Umbilical cord (tissue), 2 donors: ENCODE results near the gene KCNQ2. TPM values are rescaled to one million over a fixed set of nuclear protein-coding genes. Genes with fewer than 3 reads are reported as not detected.

Source experiments
- DNase-seq: peaks from one replicate; pipeline ENCODE4 v3.0.0-alpha.2; 2015; ENCODE audit warnings: low spot score
- total RNA-seq: library from RNA; depleted of rRNA; stranded (reverse); fragments of >200 nt; gene quantifications from one replicate; pipeline ENCODE4 v1.2.3, GENCODE V29; 2014; ENCODE audit warnings: low replicate concordance; ENCODE audit not compliant: insufficient read depth

Gene KCNQ2
- total RNA-seq, 1 donor from 2014 or later = 0.96 TPM

DNA sequence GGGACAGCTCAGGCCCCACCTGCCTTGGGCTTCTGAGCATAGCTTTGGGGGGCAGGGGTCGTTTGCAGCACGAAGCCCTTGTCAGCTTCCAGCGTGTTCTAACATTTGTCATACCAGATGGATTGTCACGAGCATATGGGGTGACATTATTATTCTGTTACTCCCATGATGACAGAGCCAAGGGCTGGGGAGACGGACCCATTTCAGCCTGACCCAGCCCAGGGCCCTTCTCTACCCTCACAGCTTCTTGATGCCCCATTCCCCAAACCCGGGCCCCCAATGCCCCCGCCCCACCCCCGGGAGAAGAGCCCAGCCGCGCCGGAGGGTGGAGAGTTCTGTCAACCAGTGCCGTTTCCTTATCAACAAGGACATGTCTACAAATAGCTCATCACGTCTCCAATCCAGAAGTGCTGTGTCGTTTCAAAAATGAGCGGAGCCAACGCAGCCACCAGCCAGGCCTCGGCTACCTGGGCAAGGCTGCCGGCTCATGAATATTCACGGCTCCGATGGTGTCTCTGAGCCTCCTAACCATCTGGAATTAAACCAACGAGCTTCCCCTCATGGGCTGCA is 101.8 kb downstream of the KCNQ2 start:
- no peak for DNase-seq

DNA sequence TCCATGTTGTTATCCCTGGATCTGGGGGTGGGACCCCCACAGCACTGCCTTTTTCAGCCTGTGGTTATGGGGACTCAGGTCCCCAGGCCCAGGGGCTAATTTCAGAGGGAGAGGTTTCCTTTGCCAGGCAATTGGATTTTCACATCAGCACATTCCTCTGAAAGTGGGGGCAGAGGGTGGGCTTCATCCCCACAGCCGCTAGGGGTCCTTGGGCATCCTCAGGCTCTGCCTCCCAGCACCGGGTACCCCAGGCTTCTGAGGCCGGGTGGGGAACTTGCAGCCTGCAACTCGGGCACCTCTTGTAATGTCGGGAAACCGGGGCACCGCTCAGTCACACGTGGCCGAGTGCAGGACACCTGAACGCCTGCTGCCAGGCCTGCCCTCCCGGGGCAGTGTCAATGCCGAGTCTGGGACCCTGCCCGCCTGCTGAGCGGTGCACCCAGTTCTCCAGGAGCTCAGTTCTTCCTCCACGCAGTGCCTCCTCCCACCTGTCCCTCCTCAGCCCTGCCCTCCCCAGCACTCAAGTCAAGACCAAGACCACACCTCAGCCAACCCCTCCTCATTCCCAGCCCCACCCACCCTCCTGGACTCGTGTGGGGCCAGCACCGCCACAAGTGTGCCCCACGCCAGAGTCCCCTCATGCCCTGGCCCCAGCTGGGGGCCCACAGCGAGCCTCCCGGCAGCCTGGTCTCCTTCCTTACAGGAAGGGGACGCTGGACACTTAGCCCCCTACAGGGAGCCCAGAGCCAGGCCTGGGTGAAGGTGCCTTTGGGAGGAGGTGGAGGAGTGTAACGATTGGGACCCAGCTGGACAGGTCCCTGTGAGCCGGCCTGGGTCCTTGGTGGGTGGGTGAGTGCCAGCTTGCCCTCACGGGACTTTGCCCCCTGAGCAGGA is 102.5 kb downstream of the KCNQ2 start:
- DNase-seq = no peak

DNA sequence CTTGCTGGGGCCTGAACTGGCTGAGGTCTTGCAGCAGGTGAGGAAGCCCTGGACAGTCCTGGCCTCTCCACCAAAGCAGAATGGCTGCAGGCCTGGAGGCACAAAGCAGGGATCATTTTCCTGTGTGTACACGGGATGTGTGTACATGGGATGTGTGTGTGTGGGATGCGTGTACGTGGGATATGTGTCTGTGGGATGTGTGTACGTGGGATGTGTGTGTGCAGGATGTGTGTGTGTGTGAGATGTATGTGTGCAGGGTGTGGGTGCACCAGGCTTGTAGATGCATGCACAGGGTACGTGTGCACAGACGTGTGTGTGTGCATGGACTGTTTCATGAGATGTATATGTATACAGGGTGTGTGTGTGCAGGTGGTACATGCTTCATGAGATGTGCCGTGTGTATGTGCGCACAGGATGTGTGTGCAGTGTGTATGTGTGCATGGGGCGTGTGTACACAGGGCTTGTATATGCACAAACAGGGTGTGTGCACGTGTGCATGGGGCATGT is 103.4 kb downstream of the KCNQ2 start:
- DNase-seq = no peak

DNA sequence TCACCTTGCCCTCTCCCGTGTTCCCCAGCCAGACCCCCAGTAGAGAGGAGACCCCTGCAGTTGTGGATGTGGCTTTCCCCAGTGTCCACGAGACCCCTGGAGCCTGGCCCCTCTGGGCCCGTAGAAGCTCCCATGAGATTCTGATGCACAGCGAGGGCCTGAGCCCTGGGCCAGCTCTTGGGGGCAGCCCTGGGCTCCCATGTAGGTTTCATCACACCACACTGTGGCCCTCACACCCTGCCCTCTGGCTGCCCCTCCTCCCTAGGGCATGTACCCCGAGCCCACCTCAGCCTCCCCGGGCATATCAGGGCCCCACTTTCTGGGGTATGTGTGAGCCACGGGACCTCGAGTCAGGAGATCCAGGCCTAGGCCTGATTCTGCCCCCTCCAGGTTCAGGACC is 104.3 kb downstream of the KCNQ2 start:
- DNase-seq = no peak

DNA sequence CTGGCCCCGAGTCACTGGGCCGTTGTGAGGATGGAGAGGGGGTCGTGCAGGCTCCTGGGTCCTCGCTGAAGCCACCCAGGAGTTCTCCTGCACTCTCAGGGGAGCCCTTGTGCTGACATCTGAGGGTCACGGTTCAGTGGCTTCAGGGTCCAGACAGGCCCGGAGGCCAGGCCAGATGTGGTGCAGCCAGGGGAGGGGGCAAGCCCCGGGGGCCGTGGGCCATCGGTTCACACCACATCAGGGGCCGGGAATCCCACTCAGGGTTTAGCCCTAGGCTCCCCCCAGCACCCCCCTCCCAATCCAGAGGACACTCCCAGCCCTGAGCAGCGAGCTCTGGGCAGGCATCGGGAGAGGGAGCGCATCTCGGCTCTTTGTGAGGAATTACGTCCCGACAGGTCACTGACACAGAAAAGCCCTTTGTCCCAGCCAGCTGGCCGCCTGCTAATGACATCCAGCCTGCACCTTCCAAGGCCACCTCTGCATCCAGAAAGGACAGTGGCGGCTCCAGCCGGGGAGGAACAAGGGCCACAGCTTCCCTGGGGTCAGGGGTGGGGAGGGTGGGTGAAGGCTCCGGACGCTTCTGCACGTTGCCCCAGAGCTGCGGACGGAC is 104.9 kb downstream of the KCNQ2 start:
- no peak for DNase-seq

DNA sequence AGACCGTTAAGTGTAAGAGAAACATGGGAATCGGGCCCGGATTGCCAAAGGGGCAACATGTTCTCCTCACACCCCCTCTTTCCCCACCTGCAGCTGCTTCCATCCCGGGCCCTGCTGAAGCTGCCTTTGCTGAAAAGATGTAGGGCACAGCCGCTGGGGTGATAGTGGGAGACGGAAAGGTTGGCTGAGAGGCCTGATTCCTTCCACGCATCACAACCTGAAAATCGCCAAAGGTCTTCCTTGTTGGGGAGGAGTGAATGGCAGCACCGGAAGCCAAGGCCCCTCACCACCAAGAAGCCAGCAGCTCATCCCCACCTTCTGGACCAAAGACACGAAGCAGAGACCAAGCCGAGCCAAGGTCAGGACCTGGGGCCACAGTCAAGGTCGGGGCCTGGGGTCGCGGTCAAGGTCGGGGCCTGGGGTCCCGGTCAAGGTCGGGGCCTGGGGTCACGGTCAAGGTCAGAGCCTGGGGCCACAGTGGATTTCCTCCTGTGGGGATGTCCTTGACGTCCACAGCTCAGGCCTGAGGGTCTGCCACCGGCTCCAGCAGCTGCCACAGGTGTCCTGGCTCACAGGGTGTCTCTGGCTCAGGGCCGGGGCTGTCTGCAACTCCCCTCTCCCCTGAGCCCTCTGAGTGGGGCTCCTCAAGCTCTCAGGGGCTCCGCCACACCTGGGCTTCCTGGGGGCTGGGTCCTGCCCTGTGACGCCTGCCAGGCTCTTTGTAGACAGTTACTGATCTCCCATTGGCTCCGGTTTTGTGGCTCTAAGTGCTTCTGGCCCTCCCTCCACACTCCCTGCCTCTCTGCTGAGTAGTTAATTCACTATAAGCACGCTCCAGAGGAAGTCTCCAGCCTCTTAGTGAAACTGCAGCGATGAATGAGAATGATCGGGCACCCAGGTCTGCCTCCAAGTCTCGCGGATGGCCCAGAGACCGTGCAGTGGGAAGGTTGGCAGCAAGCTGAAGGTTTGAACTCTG is 105.8 kb downstream of the KCNQ2 start:
- DNase-seq = no peak

DNA sequence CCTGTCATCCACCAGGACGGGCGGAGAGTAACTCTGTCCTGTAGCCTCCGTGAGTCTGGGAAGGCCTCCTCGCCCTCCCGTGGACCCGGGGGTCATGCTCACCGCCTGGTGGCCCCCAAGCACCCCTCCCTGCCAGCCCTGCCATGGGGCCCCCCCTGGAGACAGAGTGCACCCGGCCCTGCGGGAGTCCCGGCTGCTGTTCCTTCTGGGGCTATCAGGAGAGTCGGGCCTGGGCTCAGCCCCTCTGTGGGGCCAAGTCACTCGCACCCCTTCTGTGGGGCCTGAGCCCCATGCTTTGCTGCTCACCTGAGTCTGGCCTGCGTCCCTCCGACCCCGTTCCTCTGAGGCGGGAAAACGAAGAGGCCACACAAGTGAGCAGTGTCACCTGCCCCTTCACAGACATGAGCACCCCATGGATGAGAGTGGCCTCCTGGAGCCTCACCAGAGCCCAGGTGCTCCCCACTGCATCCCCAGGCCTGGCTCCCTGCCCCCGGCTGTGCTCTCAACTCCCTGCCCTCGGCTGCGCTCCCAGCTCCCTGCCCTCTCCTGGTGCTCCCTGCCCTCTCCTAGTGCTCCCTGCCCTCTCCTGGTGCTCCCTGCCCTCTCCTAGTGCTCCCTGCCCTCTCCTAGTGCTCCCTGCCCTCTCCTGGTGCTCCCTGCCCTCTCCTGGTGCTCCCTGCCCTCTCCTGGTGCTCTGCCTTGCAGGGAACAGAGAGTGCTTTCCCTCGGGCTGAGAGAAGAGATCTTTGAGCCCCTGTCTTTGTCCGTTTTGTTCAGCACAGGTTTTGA is 106.7 kb downstream of the KCNQ2 start:
- DNase-seq = no peak

DNA sequence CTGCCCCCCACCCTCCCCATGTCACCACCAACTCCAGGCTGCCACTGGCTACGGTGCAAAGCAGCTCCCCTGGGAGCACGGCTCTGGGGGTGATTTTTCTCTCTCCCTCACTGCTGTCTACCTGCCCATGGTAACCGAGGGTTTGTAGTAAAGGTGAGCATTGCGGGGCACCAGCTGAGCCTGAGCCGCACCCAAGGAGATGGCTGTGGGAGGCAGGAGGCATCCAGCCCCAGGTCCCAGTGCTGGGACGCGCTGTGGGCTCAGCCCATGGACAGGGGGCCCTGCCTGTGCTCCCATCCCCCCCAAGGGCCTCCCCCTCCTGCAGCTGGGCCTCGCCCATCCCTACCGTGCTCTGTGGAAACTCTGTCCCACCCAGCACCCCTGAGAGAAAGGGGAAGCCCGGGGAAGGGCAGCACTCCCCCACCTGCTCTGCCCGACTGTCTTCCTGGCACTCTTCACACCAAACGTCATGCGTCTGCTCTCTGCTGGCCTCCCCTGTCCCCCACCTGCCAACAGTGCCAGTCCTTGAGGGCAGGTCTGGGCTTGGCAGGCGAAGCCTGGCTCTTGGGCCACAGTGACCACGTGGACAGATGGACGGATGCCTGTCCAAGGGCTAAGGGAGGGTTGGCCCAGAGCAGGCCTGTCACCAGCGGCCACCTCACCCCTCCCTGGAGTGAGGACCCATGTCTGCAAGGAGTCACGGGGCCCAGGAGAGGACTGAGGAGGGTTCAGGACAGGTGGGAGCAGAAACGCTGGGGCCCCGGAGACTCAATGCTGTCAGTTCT is 107.5 kb downstream of the KCNQ2 start:
- DNase-seq = no peak

DNA sequence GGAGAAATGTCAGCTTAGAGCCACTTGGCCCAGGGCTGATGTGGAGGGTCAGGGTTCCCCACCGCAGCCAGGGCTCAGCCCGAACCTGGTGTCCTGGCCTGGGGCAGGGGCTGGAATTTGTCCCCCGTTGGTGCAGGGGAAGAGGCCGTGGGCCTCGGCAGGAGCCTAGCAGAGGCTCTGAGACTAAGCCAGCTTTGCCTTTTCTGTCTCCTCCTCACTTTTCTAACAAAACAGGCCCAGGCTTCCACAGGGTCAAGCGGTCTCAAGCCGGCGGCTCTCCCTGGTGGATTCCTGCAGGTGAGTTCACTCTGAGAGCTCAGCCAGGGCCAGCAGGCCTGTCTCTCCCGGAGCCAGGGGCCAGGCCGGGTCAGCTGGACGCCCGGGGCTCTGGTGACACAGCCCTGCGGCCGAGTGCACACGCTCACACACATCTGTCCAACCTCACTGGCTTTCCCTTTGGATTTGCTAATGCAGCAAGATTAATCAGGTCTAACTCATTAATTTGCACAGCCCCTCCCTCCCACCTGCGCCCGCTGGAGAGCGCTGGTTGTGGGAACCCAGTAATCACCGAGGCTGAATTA is 108.4 kb downstream of the KCNQ2 start:
- DNase-seq = no peak

DNA sequence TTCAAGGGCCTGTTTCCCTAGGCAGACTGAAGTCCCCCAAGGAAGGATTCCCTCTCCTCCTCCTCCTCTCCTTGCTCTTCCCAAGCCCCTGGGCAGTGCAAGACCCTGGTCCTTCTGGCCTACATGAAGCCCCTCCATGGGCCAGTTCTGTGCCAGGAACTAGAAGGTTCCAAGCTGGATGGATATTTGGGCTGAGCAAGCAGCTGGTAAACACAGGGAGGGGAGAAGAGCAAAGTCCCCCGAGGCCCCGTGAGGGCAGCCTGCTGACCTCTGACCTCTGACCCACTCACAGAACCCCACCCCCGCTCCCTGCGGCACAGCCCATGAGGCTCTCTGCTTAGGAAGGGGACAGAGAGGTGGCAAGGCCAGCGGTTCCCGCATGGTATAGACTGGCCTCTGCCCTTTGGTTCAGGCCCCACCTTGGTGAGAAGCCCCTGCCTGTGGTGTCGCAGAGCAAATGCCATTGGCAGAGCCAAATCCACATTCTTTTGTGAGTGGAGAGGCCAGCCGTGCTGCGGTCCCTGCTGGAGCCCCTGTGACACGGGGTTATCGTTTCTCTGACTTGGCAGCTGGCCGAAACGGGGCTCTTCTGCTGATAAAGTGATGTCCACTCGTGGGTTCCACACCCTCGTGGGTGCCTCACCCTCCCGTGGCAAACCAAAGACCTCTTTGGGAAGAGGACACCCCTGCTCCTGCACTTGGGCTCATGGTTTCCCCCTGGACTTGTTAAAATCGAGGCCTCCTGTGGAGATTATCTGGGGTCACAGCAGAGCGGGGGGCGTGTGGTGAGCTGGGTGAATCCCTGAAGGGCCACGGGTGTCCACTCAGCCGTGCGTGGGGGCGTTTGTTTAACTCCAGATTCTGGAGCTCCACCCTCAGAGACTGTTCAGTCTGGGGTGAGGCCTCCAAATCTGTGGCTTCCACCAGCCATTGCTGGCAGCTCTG is 109.2 kb downstream of the KCNQ2 start:
- DNase-seq = no peak

DNA sequence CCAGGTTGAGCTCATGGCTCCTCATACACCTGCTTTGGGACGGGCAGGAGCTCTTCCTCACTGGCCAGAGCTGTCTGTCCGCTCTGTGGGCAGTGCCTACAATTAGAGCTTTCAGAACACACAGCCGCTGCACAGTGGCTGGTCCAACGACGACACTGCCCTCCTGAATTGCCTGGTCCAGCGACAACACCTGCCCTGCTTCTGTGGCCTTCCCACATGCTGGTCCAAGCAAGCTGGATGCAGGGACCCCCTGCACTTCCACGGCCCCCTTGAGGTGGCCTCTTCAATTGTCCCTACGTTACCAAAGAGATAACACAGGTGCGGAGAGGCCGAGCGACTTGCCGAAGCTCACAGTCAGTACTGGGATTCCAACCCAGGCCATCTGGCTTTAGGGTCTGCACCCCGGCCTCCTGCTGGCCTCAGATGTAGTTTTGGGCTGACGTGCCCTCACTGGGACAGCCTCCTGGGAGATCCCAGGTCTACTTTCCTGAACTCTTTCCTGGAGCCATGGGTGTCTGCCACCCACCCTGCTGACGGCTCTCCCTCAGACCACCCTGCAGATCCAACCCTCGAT is 109.9 kb downstream of the KCNQ2 start:
- DNase-seq = no peak

DNA sequence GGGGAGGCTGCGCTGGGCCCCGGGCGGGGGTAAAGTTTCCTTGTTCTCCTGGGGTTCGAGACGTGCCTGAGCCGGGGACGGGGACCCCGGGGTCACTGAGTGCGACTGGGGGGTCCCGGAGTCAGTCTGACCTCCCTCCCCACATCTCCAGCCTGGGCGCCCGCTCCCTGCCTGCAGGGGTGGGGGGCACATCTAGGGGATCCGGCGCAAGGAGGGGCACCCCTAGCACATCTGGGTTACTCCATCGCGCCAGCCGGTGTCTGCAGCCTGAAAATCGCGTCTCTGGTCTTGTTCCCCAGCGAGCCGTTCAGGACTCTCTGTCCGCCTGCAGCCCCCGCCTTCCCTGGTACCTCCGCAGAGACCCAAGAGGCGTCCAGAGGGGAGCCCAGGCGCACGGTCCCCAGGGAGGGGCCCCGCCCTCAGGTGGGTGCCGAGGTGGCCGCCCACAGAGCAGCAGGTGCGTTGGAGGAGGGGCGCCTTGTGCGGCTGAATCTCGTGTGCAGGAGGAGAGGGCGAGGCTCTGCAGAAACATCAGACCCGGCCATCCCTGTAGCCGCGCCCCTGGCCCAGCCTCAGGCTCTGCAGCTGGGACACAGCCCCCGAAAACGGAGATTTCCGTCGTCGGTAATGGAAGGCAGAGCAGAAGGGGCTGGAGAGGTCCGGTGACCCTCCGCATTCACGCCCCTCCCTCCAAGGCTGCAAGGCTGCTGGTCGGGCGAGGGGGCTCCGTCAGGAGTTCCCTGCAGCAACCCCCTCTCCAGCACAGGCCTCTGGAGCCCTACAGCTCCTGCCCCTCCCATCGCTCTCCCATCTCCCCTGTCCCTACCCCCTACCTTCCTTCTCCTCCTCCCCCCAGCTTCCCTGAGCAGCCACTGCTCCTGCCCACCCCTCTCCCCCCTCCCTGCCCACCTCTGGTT is 110.7 kb downstream of the KCNQ2 start:
- DNase-seq = no peak

DNA sequence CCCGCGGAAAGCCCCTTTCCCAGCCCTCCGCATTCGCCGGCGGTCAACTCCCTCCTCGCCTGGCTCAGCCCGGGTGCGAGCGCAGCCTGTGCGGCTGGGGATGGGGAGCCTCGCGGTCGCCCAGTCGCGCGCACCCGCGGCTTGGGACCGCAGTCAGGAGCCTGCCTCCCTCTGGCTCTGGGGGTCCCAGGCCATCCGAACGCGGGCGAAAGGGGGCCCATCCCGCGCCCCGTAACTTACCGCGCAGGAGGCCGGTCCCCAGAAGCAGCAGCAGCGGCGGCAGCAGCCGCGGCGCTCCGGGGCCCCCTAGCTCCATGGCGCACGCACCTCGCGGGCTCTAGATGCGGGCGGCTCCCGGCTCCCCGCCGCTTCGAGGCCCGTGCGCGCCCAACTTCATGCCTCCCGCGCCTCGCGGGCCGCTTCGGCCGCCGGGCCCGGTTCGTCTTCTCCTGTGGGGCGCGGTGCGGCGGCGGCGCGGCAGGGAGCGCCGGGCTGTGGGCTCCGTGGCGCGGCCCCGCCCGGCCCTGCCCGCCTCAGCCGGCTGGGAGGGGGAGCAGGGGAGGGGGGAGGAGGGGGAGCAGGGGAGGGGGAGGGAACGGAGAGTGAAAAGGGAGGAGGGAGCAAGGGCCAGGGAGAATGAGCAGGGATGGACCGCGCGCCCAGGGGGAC is 111.5 kb downstream of the KCNQ2 start, which contains the start of gene CHRNA4:
Gene CHRNA4 (minus strand): TSS at position 500 of the 669 bp plus-strand sequence. CDS start 184 bp downstream, at position 316.
- DNase-seq = no peak

DNA sequence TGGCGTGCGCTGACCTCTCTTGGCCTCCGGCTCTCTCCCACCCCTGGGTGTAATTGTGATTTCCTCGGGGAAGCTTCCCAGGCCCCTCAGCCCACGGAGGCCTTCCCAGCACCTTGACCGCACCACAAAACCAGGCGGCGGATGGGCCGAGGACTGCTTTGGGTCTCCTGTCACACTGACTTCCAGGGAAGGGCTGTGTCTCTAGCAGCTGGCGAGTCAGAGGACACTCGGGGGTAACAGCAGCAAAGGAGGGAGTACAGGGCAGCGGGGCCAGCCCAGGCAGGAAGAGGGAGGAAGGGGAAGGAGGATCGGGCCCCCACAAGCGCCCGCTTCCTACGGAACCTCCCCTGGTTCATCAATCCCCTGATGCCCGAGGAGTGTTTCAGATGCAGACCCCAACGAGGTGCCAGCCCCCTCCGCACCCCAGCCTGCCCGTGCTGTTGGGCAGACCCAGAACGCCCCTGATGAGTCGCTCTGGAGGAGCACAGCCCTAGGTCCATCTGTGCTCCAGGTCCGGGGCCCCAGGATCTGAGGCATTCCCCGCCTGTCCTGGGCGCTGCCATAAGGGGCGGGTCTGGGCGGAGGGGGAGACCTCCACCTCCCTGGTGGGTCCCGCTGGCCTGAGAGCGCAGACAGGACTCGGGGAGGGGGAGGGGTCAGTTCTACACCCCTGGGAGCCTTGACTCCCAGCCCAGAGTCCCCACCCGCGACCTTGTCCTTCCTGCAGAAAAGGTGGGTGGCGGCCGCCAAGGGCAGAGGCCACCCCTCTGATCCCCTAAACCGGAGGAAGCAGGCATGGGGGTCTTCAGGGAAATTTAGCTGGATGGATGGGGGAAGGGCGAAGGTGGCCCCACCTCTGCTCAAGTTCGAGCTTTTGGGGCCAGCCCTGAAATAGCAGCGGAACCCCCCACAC is 112.3 kb downstream of the KCNQ2 start:
- no peak for DNase-seq
